OCI-LY1 (cell line): ENCODE data around the gene NFIA.

ENCODE experiments used
- H2AFZ ChIP-seq: fragments of 200-600 bp; sonication (generic), shearing (Covaris generic); 2 replicates; pipeline ENCODE4 v1.6.0; 2014; ENCODE audit warnings: antibody characterized with exemption, mild to moderate bottlenecking, low read length
- H3F3A ChIP-seq: fragments of 200-600 bp; sonication (generic), shearing (Covaris generic); 2 replicates; pipeline ENCODE4 v1.6.0; 2014; ENCODE audit warnings: mild to moderate bottlenecking, antibody characterized with exemption, low read length, moderate library complexity; ENCODE audit not compliant: insufficient read depth
- H3K27ac ChIP-seq: fragments of 200-600 bp; sonication (generic); 2 replicates; pipeline ENCODE4 v1.5.1; 2014; ENCODE audit warnings: low read length, mixed run types, mild to moderate bottlenecking, low read depth; ENCODE audit not compliant: poor library complexity, severe bottlenecking
- H3K27me3 ChIP-seq: fragments of 200-600 bp; sonication (generic); 2 replicates; pipeline ENCODE4 v1.6.0; 2014; ENCODE audit warnings: antibody characterized with exemption, mild to moderate bottlenecking, low read length, moderate library complexity; ENCODE audit not compliant: insufficient read depth
- H3K36me3 ChIP-seq: fragments of 200-600 bp; sonication (generic); 2 replicates; pipeline ENCODE4 v1.6.1; 2014; ENCODE audit warnings: mild to moderate bottlenecking, antibody characterized with exemption, low read length, moderate library complexity, mixed read lengths; ENCODE audit not compliant: insufficient read depth
- H3K4me1 ChIP-seq: fragments of 200-600 bp; sonication (generic); 2 replicates; pipeline ENCODE4 v1.5.1; 2014; ENCODE audit warnings: mild to moderate bottlenecking, low read length, moderate library complexity; ENCODE audit not compliant: insufficient read depth, severe bottlenecking
- H3K4me2 ChIP-seq: fragments of 200-600 bp; sonication (generic), shearing (Covaris generic); 2 replicates; pipeline ENCODE4 v1.6.1; 2014; ENCODE audit warnings: low read length
- H3K4me3 ChIP-seq: fragments of 200-600 bp; sonication (generic); 2 replicates; pipeline ENCODE4 v1.5.1; 2014; ENCODE audit warnings: low read length, low read depth, mild to moderate bottlenecking, mixed read lengths; ENCODE audit not compliant: poor library complexity, severe bottlenecking
- H3K79me2 ChIP-seq: fragments of 200-600 bp; shearing (Covaris generic); 2 replicates; pipeline ENCODE4 v1.6.1; 2016; ENCODE audit warnings: mixed run types, low read length, mixed read lengths; ENCODE audit not compliant: insufficient read depth
- H3K9ac ChIP-seq: fragments of 200-600 bp; sonication (generic), shearing (Covaris generic); 2 replicates; pipeline ENCODE4 v1.6.1; 2014; ENCODE audit warnings: mild to moderate bottlenecking, low read length, mixed read lengths
- H3K9me2 ChIP-seq: fragments of 200-600 bp; sonication (generic), shearing (Covaris generic); 2 replicates; pipeline ENCODE4 v1.6.1; 2014; ENCODE audit warnings: low read depth, mild to moderate bottlenecking, low read length, mixed read lengths
- H3K9me3 ChIP-seq: fragments of 200-600 bp; shearing (Covaris generic); 2 replicates; pipeline ENCODE4 v1.6.1; 2014; ENCODE audit warnings: low read length, mixed read lengths
- H4K20me1 ChIP-seq: fragments of 200-600 bp; sonication (generic), shearing (Covaris generic); 2 replicates; pipeline ENCODE4 v1.6.0; 2016; ENCODE audit warnings: mild to moderate bottlenecking, low read length; ENCODE audit not compliant: insufficient read depth
- EZH2 ChIP-seq: fragments of 200-600 bp; sonication (generic), shearing (Covaris generic); IDR thresholded peaks from 2 replicates; pipeline ENCODE4 v1.8.0; 2017; ENCODE audit warnings: borderline replicate concordance, mixed run types, mild to moderate bottlenecking, antibody characterized with exemption, low read length, moderate library complexity, mixed read lengths
- TF ChIP-seq, protein P1 (sequence below): fragments of 200-600 bp; sonication (generic), shearing (Covaris generic); IDR thresholded peaks from 2 replicates; pipeline ENCODE4 v1.5.1; 2017; ENCODE audit warnings: mild to moderate bottlenecking, antibody characterized with exemption, low read length, moderate library complexity, mixed read lengths

NFIA gene

DNA sequence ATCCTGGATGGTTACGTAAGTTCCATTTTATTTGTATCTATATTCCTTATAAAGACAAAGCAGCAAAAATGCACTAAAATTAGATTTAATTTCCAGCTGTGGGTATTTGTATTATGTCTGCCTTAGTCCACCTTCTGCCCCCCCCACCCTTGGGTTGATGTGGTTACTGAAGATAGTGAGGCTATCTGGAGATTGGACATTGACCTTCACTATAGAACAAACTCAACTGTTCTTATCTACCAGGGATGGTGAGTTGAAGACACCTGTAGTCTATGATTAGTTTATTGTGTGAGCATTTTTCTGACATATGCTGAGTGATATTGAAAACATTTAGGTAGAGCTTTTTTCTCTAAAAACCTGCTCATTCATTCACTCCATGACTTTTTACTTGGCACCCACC, 122.2 kb downstream of the NFIA start:
- Histone ChIP-seq H3K4me2 (no peak overlapping the region), H2AFZ (no peak overlapping the region), H3K9me3 (no peaks in the 10 kb centered on the region), H3K36me3 (no peaks in the 10 kb centered on the region), H3K4me1 (peaks cover 9% of the 10 kb centered on the region), H3K27me3 (no peaks in the 10 kb centered on the region), H3K9me2 (no peaks in the 10 kb centered on the region), H4K20me1 (no peaks in the 10 kb centered on the region), H3F3A (no peaks in the 10 kb centered on the region), H3K79me2 (0 out of 2 replicates have a peak, but pooled peaks cover 3% of the 10 kb centered on the region), H3K9ac (no peak overlapping the region), H3K4me3 (no peak overlapping the region), H3K27ac (no peak overlapping the region)
- TF ChIP-seq, protein P1, sequence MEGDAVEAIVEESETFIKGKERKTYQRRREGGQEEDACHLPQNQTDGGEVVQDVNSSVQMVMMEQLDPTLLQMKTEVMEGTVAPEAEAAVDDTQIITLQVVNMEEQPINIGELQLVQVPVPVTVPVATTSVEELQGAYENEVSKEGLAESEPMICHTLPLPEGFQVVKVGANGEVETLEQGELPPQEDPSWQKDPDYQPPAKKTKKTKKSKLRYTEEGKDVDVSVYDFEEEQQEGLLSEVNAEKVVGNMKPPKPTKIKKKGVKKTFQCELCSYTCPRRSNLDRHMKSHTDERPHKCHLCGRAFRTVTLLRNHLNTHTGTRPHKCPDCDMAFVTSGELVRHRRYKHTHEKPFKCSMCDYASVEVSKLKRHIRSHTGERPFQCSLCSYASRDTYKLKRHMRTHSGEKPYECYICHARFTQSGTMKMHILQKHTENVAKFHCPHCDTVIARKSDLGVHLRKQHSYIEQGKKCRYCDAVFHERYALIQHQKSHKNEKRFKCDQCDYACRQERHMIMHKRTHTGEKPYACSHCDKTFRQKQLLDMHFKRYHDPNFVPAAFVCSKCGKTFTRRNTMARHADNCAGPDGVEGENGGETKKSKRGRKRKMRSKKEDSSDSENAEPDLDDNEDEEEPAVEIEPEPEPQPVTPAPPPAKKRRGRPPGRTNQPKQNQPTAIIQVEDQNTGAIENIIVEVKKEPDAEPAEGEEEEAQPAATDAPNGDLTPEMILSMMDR = no peak
- TF ChIP-seq EZH2 = no peak

- H3K79me2 ChIP-seq = no peaks in the 10 kb centered on the region
- H2AFZ ChIP-seq = no peak overlapping the region
- H3K9me2 ChIP-seq = no peaks in the 10 kb centered on the region
- no peaks in the 10 kb centered on the region for H3K9me3 ChIP-seq
- H3K4me2 ChIP-seq = no peak overlapping the region
- no peaks in the 10 kb centered on the region for H4K20me1 ChIP-seq
- TF ChIP-seq, protein P1 = no peak
- no peak for TF ChIP-seq EZH2
- H3K4me3 ChIP-seq = no peak overlapping the region
- H3K4me1 ChIP-seq = peaks cover 7% of the 10 kb centered on the region
- H3K36me3 ChIP-seq = no peaks in the 10 kb centered on the region; the same call in 1 of the 2 replicates
- no peaks in the 10 kb centered on the region for H3K27me3 ChIP-seq
- no peaks in the 10 kb centered on the region for H3F3A ChIP-seq
- no peak overlapping the region for H3K27ac ChIP-seq
- H3K9ac ChIP-seq = no peak overlapping the region
These were observed 125.1 kb downstream of the NFIA start for GRCh38 chr1:61207416-61207815.

DNA sequence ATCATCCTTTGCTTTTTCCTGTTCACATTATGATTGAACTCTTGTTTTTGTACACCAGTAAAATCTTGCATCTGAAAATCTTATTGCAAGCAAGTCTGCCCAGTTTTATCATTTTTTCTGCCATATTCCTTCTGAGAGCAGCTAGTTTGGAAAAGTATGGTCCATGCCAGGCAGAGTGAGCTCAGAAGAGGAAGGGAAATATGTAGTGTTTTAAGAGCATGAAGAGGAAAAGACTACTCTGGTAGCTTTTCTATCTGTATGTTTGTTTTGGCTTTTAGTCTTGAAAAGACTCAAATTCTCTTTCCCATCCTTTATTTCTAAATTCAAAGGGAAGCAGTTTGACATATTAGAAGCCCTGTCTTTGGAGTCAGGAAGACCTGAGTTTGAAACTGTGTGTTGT, 125.8 kb downstream of the NFIA start:
- Histone ChIP-seq H3K4me2 (no peak overlapping the region), H3K9me2 (no peaks in the 10 kb centered on the region), H3K36me3 (no peaks in the 10 kb centered on the region; the same call in 1 of the 2 replicates), H4K20me1 (no peaks in the 10 kb centered on the region), H3F3A (no peaks in the 10 kb centered on the region), H3K9ac (no peak overlapping the region), H3K4me3 (no peak overlapping the region), H3K27ac (no peak overlapping the region), H3K27me3 (no peaks in the 10 kb centered on the region), H3K9me3 (no peaks in the 10 kb centered on the region), H3K4me1 (peaks cover 9% of the 10 kb centered on the region), H3K79me2 (no peaks in the 10 kb centered on the region), H2AFZ (no peak overlapping the region)
- TF ChIP-seq, protein P1 = no peak
- TF ChIP-seq EZH2 = no peak
